ENCODE data around the gene FGF2.
"Not testable (repeated sequence)": the region's sequence is repeated elsewhere in the genome, so short reads cannot be mapped to it uniquely, and the experiment has no call there.

The FGF2 gene

DNA sequence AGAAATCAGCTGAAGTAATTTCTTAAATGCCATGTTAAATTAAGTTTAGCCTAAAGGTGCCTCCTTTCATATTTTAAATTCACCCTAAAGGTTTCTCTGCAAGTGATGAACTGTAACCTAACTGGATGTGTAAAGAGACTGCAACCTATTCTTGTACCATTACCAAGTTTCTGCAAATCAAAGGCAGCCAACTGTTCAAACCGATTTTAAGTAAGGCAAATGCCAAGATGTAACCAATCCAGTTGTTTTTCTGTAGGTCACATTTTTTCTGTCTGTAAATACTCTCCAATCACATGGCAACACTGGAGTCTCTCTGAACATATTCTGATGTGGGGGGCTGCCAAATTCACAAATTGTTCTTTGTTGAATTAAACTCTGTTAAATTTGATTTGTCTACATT, 42.4 kb upstream of the FGF2 start:
- TF ChIP-seq, protein P1, sequence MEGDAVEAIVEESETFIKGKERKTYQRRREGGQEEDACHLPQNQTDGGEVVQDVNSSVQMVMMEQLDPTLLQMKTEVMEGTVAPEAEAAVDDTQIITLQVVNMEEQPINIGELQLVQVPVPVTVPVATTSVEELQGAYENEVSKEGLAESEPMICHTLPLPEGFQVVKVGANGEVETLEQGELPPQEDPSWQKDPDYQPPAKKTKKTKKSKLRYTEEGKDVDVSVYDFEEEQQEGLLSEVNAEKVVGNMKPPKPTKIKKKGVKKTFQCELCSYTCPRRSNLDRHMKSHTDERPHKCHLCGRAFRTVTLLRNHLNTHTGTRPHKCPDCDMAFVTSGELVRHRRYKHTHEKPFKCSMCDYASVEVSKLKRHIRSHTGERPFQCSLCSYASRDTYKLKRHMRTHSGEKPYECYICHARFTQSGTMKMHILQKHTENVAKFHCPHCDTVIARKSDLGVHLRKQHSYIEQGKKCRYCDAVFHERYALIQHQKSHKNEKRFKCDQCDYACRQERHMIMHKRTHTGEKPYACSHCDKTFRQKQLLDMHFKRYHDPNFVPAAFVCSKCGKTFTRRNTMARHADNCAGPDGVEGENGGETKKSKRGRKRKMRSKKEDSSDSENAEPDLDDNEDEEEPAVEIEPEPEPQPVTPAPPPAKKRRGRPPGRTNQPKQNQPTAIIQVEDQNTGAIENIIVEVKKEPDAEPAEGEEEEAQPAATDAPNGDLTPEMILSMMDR (IDR thresholded peaks at IDR 0.05; ENCODE audit: insufficient read depth, low read length, missing control alignments), result no peak
- no peak for DNase-seq (ENCODE audit: low read depth, low spot score)
- CTCF ChIA-PET, result interaction anchor here (0.6 to 2.0 kb wide), 3 partner anchors 26 to 133 kb away, joined by 3 to 11 read pairs (median 3); no protein-coding TSS in a partner anchor
- no peak overlapping the region for H3K4me3 ChIP-seq (ENCODE audit: low read depth, low read length)
- POLR2A ChIA-PET, result interaction anchor here (1.1 to 1.6 kb wide), 3 partner anchors 13 to 44 kb away, joined by 3 to 17 read pairs (median 5); no protein-coding TSS in a partner anchor

- ChIA-PET POLR2A (interaction anchor here (0.6 kb wide), 1 partner anchor 20 kb away, joined by 4 read pairs; no protein-coding TSS in a partner anchor), CTCF (interaction anchor here (1.3 kb wide), 1 partner anchor 12 kb away, joined by 4 read pairs; no protein-coding TSS in a partner anchor)
- no peak overlapping the region for H3K4me3 ChIP-seq (ENCODE audit: low read depth, low read length)
- TF ChIP-seq, protein P1 (IDR thresholded peaks at IDR 0.05; ENCODE audit: insufficient read depth, low read length, missing control alignments), result no peak
- DNase-seq (ENCODE audit: low read depth, low spot score), result no peak
These were observed 41.5 kb upstream of the FGF2 start for GRCh38 chr4:122785099-122785498.

GRCh38 chr4:122786296-122786695, 40.3 kb upstream of the FGF2 start:
- CTCF ChIA-PET, result interaction anchor here (1.2 to 2.2 kb wide), 2 partner anchors 12 to 28 kb away, joined by 3 to 5 read pairs; no protein-coding TSS in a partner anchor
- DNase-seq (ENCODE audit: low read depth, low spot score); POLR2A ChIA-PET; H3K4me3 ChIP-seq (ENCODE audit: low read depth, low read length): not testable (repeated sequence)

- CTCF ChIA-PET, result interaction anchor here (1.2 to 2.2 kb wide), 3 partner anchors 10 to 29 kb away, joined by 3 to 5 read pairs (median 3); no protein-coding TSS in a partner anchor
- POLR2A ChIA-PET, result not testable (repeated sequence)
These were observed 39.7 kb upstream of the FGF2 start for GRCh38 chr4:122786920-122787319.

GRCh38 chr4:122787940-122788339, 38.7 kb upstream of the FGF2 start:
- no peak for DNase-seq (ENCODE audit: low read depth, low spot score)
- ChIA-PET POLR2A (no interaction called here), CTCF (interaction anchor here (0.6 to 2.2 kb wide), 6 partner anchors 11 to 126 kb away, joined by 3 to 5 read pairs (median 4); no protein-coding TSS in a partner anchor)
- no peak overlapping the region for H3K4me3 ChIP-seq (ENCODE audit: low read depth, low read length)
- TF ChIP-seq, protein P1 (IDR thresholded peaks at IDR 0.05; ENCODE audit: insufficient read depth, low read length, missing control alignments), result no peak

More at GRCh38 chr4:122786920-122787319, 39.7 kb upstream of the FGF2 start:
- not testable (repeated sequence) for H3K4me3 ChIP-seq (ENCODE audit: low read depth, low read length); DNase-seq (ENCODE audit: low read depth, low spot score)

- no peak for DNase-seq (ENCODE audit: low read depth, low spot score)
- H3K4me3 ChIP-seq (ENCODE audit: low read depth, low read length), result no peak overlapping the region
- ChIA-PET POLR2A (no interaction called here), CTCF (interaction anchor here (1.0 to 1.8 kb wide), 7 partner anchors 9 to 125 kb away, joined by 3 to 5 read pairs (median 3); no protein-coding TSS in a partner anchor)
- TF ChIP-seq, protein P1 (IDR thresholded peaks at IDR 0.05; ENCODE audit: insufficient read depth, low read length, missing control alignments), result no peak
These were observed 37.7 kb upstream of the FGF2 start for GRCh38 chr4:122788935-122789334.

DNA sequence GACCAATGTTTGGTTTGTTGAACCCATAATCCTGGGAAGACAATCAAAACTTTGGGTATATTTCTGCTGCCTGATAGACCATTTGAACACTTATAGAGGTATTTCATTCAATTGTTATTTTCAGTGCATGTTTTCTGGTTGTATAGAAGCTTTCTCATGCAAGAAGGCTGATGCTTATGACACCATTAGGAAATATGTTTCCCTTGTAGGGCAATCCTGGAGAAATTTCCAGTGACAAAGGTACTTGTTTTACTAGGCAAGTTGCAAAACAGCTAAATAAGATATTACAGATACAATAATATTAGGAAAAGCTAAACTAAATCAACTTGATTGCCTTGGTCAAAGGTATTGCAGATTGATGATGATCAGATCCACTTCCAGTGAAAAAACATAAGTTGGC, 32.8 kb upstream of the FGF2 start:
- H3K4me3 ChIP-seq (ENCODE audit: low read depth, low read length), result no peak overlapping the region
- no peak for DNase-seq (ENCODE audit: low read depth, low spot score)
- ChIA-PET CTCF (interaction anchor here (1.1 kb wide), 1 partner anchor 36 kb away, joined by 3 read pairs; no protein-coding TSS in a partner anchor), POLR2A (no interaction called here)
- TF ChIP-seq, protein P1 (IDR thresholded peaks at IDR 0.05; ENCODE audit: insufficient read depth, low read length, missing control alignments), result no peak

Data from AG04449 (cell line).